Mesenchymal stem cell (in vitro differentiated cells and primary cell): ENCODE data around the gene CTSA.

ENCODE experiments used
- DNase-seq: peaks from one replicate; pipeline ENCODE4 v3.0.0-alpha.2; 2013
- H2AFZ ChIP-seq: one replicate; pipeline ENCODE4 v1.6.1; 2013; ENCODE audit warnings: low read depth, mild to moderate bottlenecking, control low read depth, inconsistent platforms, low read length, moderate library complexity
- H2AK5ac ChIP-seq: 2 replicates; pipeline ENCODE4 v1.6.1; 2013; ENCODE audit warnings: low read length, moderate library complexity, mild to moderate bottlenecking, inconsistent platforms; ENCODE audit not compliant: severe bottlenecking
- H2BK120ac ChIP-seq: one replicate; pipeline ENCODE4 v1.6.1; 2013; ENCODE audit warnings: low read depth, mild to moderate bottlenecking, inconsistent platforms, low read length, moderate library complexity
- H2BK12ac ChIP-seq, 2 experiments: one replicate each; pipeline ENCODE4 v1.6.1; 2013; ENCODE audit warnings: inconsistent platforms in 2 of 2, low read length in 2 of 2, mild to moderate bottlenecking in 2 of 2, moderate library complexity in 2 of 2, control low read depth in 1 of 2
- H2BK15ac ChIP-seq: one replicate; pipeline ENCODE4 v1.6.1; 2013; ENCODE audit warnings: mild to moderate bottlenecking, low read depth, inconsistent platforms; ENCODE audit not compliant: poor library complexity, severe bottlenecking
- H2BK5ac ChIP-seq: 2 replicates; pipeline ENCODE4 v1.6.1; 2013; ENCODE audit warnings: low read depth, mild to moderate bottlenecking, low read length, control low read depth, inconsistent platforms; ENCODE audit not compliant: poor library complexity, severe bottlenecking
- H3K14ac ChIP-seq, 2 experiments: one replicate each; pipeline ENCODE4 v1.6.1; 2013; ENCODE audit warnings: inconsistent platforms in 2 of 2, low read length in 2 of 2, control low read depth in 1 of 2, mild to moderate bottlenecking in 1 of 2, moderate library complexity in 1 of 2
- H3K18ac ChIP-seq, 2 experiments: one replicate each; pipeline ENCODE4 v1.6.1; 2013; ENCODE audit warnings: inconsistent platforms in 2 of 2, low read length in 2 of 2, control low read depth in 1 of 2, low read depth in 1 of 2, mild to moderate bottlenecking in 1 of 2
- H3K23ac ChIP-seq, 2 experiments: one replicate each; pipeline ENCODE4 v1.6.1; 2013; ENCODE audit warnings: inconsistent platforms in 2 of 2, low read length in 2 of 2, mild to moderate bottlenecking in 2 of 2, moderate library complexity in 2 of 2, control low read depth in 1 of 2
- H3K27ac ChIP-seq: 2 replicates; pipeline ENCODE4 v1.5.1; 2013; ENCODE audit warnings: mild to moderate bottlenecking, moderate library complexity, low read length, control low read depth, inconsistent platforms; ENCODE audit not compliant: poor library complexity, severe bottlenecking
- H3K27me3 ChIP-seq, 2 experiments: 2 replicates each; pipeline versions ENCODE4 v1.6.1 to v1.7.0; 2013; ENCODE audit warnings: low read length in 2 of 2, mild to moderate bottlenecking in 2 of 2, moderate library complexity in 2 of 2, control low read depth in 1 of 2, inconsistent platforms in 1 of 2; ENCODE audit not compliant: control insufficient read depth in 1 of 2, insufficient read depth in 1 of 2
- H3K36me3 ChIP-seq, 2 experiments: 2 replicates each; pipeline versions ENCODE4 v1.6.1 to v1.7.0; 2013; ENCODE audit warnings: low read length in 2 of 2, control low read depth in 1 of 2, inconsistent platforms in 1 of 2, low read depth in 1 of 2, mild to moderate bottlenecking in 1 of 2; ENCODE audit not compliant: insufficient read depth in 2 of 2, control insufficient read depth in 1 of 2
- H3K4ac ChIP-seq, 2 experiments: one replicate each; pipeline ENCODE4 v1.6.1; 2013; ENCODE audit warnings: inconsistent platforms in 2 of 2, low read length in 2 of 2, mild to moderate bottlenecking in 2 of 2, moderate library complexity in 2 of 2, control low read depth in 1 of 2, low read depth in 1 of 2
- H3K4me1 ChIP-seq: 2 replicates; pipeline ENCODE4 v1.6.1; 2013; ENCODE audit warnings: low read depth, low read length, control low read depth; ENCODE audit not compliant: control insufficient read depth, insufficient read depth
- H3K4me2 ChIP-seq: 2 replicates; pipeline ENCODE4 v1.6.1; 2013; ENCODE audit warnings: low read length, mild to moderate bottlenecking, inconsistent platforms; ENCODE audit not compliant: poor library complexity, severe bottlenecking
- H3K4me3 ChIP-seq, 2 experiments: 2 replicates each; pipeline versions ENCODE4 v1.5.1 to v1.7.0; 2013; ENCODE audit warnings: low read length in 2 of 2, mild to moderate bottlenecking in 2 of 2, control low read depth in 1 of 2, low read depth in 1 of 2; ENCODE audit not compliant: insufficient read depth in 1 of 2
- H3K79me1 ChIP-seq: replicated peaks from 2 replicates; pipeline ENCODE4 v1.6.1; 2013; ENCODE audit warnings: mild to moderate bottlenecking, control low read depth, low read length, inconsistent platforms; ENCODE audit not compliant: poor library complexity, severe bottlenecking
- H3K9ac ChIP-seq: 2 replicates; pipeline ENCODE4 v1.7.0; 2013; ENCODE audit warnings: mild to moderate bottlenecking, low read length, moderate library complexity
- H3K9me3 ChIP-seq: 2 replicates; pipeline ENCODE4 v1.7.0; 2013; ENCODE audit warnings: mild to moderate bottlenecking, low read length; ENCODE audit not compliant: control insufficient read depth
- H4K8ac ChIP-seq: one replicate; pipeline ENCODE4 v1.6.1; 2013; ENCODE audit warnings: inconsistent platforms, mild to moderate bottlenecking, low read length, moderate library complexity
- H4K91ac ChIP-seq: one replicate; pipeline ENCODE4 v1.6.1; 2013; ENCODE audit warnings: mild to moderate bottlenecking, low read length, inconsistent platforms
- WGBS: methylation state at CpG from one replicate; pipeline ENCODE4 v1.1.7; 2013; ENCODE audit warnings: mixed read lengths; 5-methylcytosine and 5-hydroxymethylcytosine counted together

CTSA gene

DNA sequence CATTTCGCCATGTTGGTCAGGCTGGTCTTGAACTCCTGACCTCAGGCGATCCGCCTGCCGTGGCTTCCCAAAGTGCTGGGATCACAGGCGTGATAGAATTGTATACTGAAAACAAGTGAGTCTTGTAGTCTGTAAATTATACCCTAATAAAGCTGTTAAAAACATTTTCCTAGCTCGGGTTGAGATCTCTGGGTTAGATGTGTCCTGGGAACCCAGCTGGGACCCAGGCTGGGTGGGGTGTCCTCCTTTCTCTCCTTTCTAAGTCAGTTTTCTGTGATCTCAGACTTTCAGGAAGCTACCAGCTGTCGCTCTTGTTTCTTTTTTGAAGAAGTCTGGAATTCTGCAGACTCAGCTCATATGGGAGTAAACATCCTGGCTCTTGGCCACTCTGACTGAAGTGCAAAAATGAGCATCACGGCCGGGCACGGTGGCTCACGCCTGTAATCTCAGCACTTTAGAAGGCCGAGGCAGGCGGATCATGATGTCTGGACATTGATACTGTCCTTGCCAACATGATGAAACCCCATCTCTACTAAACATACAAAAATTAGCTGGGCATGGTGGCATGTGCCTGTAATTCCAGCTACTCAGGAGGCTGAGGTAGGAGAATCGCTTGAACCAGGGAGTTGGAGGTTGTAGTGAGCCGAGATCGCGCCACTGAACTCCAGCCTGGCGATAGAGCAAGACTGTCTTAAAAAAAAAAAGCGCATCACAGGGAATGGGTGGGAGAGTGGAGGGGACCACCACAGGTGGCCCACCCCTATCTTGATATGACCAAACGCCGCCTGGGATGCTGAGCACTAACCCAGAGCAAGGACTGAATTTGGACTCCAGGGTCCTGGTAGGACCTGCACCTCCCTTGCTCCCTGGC lies 33.5 kb downstream of the CTSA start:
- Histone ChIP-seq H3K27me3 (no peaks in the 10 kb centered on the region), H3K14ac (peak overlapping the region in 1 of 2 experiments; percentile 7), H3K4ac (peak overlapping the region; percentile 57 to 64), H3K18ac (peak overlapping the region; percentile 63 to 72), H3K9ac (peak overlapping the region; percentile 66), H3K27ac (peak overlapping the region; percentile 56), H3K79me1 (no peaks in the 10 kb centered on the region), H4K8ac (peak overlapping the region; percentile 77), H2AK5ac (peak overlapping the region; percentile 82), H2AFZ (no peak overlapping the region), H3K23ac (no peak overlapping the region), H4K91ac (peak overlapping the region; percentile 90), H2BK5ac (no peak overlapping the region), H2BK12ac (peak overlapping the region; percentile 66 to 91), H2BK120ac (peak overlapping the region; percentile 61), H3K4me2 (peak overlapping the region; percentile 19), H3K9me3 (no peaks in the 10 kb centered on the region), H3K36me3 (no peaks in the 10 kb centered on the region), H3K4me1 (peaks cover 19% of the 10 kb centered on the region), H3K4me3 (no peak overlapping the region), H2BK15ac (peak overlapping the region; percentile 69)
- DNase-seq: peak; percentile 89
- 47% methylated on average over 20 of the region's 21 CpGs for WGBS

DNA sequence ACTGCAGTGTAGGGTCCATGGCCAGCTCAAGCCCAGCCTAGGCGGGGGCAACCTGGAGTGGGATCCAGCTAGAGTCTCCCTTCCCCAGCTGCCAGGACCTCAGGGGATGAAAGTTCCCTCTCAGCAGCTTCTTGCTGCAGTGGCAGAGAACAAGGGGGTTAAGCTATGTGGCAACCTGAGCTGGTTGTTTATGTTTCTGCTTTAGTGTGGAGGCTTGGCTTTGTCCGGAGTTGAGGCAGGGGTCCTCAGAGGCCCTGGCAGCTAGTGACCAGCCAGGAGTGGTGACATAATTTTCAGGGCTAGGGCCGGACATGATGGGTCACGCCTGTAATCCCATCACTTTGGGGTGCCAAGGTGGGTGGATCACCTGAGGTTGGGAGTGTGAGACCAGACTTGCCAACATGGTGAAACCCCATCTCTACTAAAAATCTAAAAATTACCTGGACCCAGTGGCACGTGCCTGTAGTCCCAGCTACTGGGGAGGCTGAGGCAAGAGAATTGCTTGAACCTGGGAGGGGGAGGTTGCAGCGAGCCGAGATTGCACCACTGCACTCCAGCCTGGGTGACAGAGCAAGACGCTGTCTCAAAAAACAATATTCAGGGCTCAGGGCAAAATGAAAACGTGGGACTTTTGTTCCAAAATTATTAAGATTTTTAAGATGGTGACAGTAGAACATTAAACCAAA lies 34.8 kb downstream of the CTSA start:
- peak overlapping the region in 1 of 2 experiments; percentile 69 for H3K4ac ChIP-seq
- H3K23ac ChIP-seq: no peak overlapping the region
- peaks cover 0 to 2% of the 10 kb centered on the region in 2 experiments for H3K36me3 ChIP-seq
- H4K91ac ChIP-seq: no peak overlapping the region
- no peak for DNase-seq
- peak overlapping the region; percentile 44 for H2BK15ac ChIP-seq
- no peak overlapping the region for H2AK5ac ChIP-seq
- WGBS: 84% methylated on average over 8 of the region's 9 CpGs
- no peak overlapping the region for H3K18ac ChIP-seq
- H3K79me1 ChIP-seq: peaks cover 2% of the 10 kb centered on the region
- H3K14ac ChIP-seq: no peak overlapping the region
- H3K4me1 ChIP-seq: peaks cover 13% of the 10 kb centered on the region
- H3K9me3 ChIP-seq: no peaks in the 10 kb centered on the region
- peak overlapping the region in 1 of 2 experiments; percentile 28 for H2BK12ac ChIP-seq
- H2BK120ac ChIP-seq: no peak overlapping the region
- H3K27me3 ChIP-seq: no peaks in the 10 kb centered on the region
- no peak overlapping the region for H3K4me3 ChIP-seq
- no peak overlapping the region for H3K4me2 ChIP-seq
- no peak overlapping the region for H3K27ac ChIP-seq
- no peak overlapping the region for H2BK5ac ChIP-seq
- no peak overlapping the region for H3K9ac ChIP-seq
- H4K8ac ChIP-seq: no peak overlapping the region
- H2AFZ ChIP-seq: no peak overlapping the region

DNA sequence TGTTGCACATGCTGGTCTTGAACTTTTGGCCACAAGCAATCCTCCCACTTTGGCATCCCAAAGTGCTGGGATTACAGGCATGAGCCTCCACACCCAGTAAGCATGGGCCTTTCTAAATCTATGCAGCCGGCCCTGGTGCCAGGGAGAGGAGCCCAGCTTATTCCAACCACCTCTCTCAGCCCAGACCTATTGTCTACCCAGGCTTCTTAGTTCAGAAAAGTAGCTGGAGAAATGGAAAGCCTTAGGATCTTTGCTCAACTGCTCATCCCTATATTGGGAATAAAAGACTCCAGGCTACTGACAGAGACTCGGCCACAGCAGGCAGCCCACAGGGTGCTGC lies 35.6 kb downstream of the CTSA start:
- Histone ChIP-seq H4K8ac (no peak overlapping the region), H3K27me3 (no peaks in the 10 kb centered on the region)

More for the DNA sequence above, 35.6 kb downstream of the CTSA start:
- Histone ChIP-seq H2AFZ (no peak overlapping the region), H4K91ac (no peak overlapping the region), H3K4ac (no peak overlapping the region), H2BK120ac (no peak overlapping the region), H3K27ac (no peak overlapping the region), H2BK15ac (no peak overlapping the region), H3K9ac (no peak overlapping the region), H3K36me3 (peaks cover 0 to 5% of the 10 kb centered on the region in 2 experiments), H3K18ac (no peak overlapping the region), H3K79me1 (peaks cover 5% of the 10 kb centered on the region), H3K23ac (no peak overlapping the region), H2BK5ac (no peak overlapping the region), H2AK5ac (peak overlapping the region; percentile 70), H3K4me1 (peaks cover 13% of the 10 kb centered on the region), H3K9me3 (no peaks in the 10 kb centered on the region), H3K4me2 (no peak overlapping the region), H3K14ac (no peak overlapping the region), H2BK12ac (no peak overlapping the region), H3K4me3 (no peak overlapping the region)
- WGBS: 79% methylated on average over 2 of the region's 2 CpGs
- no peak for DNase-seq
